WERI-Rb-1 (cell line): ENCODE measurements around the gene ITM2B.

Experiments
- DNase-seq: peaks from one replicate; pipeline ENCODE4 v3.0.0-alpha.2; 2020
- H3K27ac ChIP-seq: fragments of 250-450 bp; sonication (Bioruptor Pico); 2 replicates; pipeline ENCODE4 v1.5.1; 2020; ENCODE audit warnings: mild to moderate bottlenecking, moderate library complexity
- H3K27me3 ChIP-seq: fragments of 250-450 bp; sonication (Bioruptor Pico); 2 replicates; pipeline ENCODE4 v1.5.1; 2021; ENCODE audit warnings: mild to moderate bottlenecking, low read depth, moderate library complexity; ENCODE audit not compliant: insufficient read depth, severe bottlenecking
- H3K36me3 ChIP-seq: fragments of 250-450 bp; sonication (Bioruptor Pico); 2 replicates; pipeline ENCODE4 v1.5.1; 2020; ENCODE audit warnings: mild to moderate bottlenecking, moderate library complexity
- H3K4me3 ChIP-seq: 2 replicates; pipeline ENCODE4 v1.5.1; 2011; ENCODE audit warnings: low read depth, mild to moderate bottlenecking, control low read depth, low read length
- H3K9me3 ChIP-seq: fragments of 250-450 bp; sonication (Bioruptor Pico); 2 replicates; pipeline ENCODE4 v1.5.1; 2021; ENCODE audit warnings: mild to moderate bottlenecking, moderate library complexity; ENCODE audit not compliant: severe bottlenecking
- CTCF ChIP-seq: IDR thresholded peaks from 2 replicates; pipeline ENCODE4 v1.5.1; 2011; ENCODE audit warnings: low read depth, mild to moderate bottlenecking, control low read depth, inconsistent platforms, low read length

Gene ITM2B

DNA sequence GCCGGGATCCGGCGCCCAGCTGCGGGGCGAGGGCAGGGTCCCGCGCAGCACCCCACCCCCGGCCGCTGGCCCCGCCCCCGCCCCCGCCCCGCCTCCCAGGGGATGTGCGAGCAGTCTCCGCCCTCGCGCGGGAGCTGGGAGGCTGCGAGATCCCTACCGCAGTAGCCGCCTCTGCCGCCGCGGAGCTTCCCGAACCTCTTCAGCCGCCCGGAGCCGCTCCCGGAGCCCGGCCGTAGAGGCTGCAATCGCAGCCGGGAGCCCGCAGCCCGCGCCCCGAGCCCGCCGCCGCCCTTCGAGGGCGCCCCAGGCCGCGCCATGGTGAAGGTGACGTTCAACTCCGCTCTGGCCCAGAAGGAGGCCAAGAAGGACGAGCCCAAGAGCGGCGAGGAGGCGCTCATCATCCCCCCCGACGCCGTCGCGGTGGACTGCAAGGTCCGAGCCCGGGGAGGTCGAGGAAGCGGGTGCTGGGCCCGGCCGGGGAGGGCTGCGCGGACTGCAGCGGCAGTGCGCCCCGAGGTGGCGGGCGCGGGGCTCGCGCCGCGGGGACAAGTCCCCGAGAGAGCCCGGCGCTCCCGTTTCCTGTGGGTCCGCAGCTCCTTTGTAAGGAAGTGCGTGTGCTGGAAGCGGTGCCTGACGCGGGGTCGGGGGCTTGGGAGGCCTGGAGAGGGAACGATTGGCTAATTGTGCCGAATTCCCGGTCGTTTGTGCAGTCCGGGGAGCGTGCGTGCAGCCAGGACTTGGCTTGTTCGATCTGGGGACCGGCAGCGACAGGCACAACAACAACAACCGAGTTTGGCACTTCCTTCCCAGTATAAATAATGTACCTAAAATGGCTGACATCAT lies at the start of gene ITM2B:
Gene ITM2B (plus strand): TSS at position 161 of the 843 bp plus-strand sequence. CDS start 155 bp downstream, at position 316.
- H3K27me3 ChIP-seq = no peaks in the 10 kb centered on the region
- peak; percentile 45 for DNase-seq
- H3K9me3 ChIP-seq = no peaks in the 10 kb centered on the region
- H3K36me3 ChIP-seq = no peaks in the 10 kb centered on the region
- peak within 1 kb of the TSS; percentile 88 for H3K27ac ChIP-seq
- peak within 1 kb of the TSS; percentile 74 for H3K4me3 ChIP-seq
- TF ChIP-seq CTCF = peak; percentile 33; the same call in 1 of the 2 replicates

GRCh38 chr13:48184260-48184659 lies 48.7 kb upstream of the ITM2B start:
- no peak for TF ChIP-seq CTCF
- DNase-seq = no peak
- H3K27ac ChIP-seq = no peak overlapping the region
- H3K36me3 ChIP-seq = no peaks in the 10 kb centered on the region
- H3K4me3 ChIP-seq = no peak overlapping the region
- H3K27me3 ChIP-seq = no peaks in the 10 kb centered on the region
- H3K9me3 ChIP-seq = no peaks in the 10 kb centered on the region

GRCh38 chr13:48185018-48185417 lies 48.0 kb upstream of the ITM2B start:
- TF ChIP-seq CTCF = no peak
- Histone ChIP-seq H3K27ac (no peak overlapping the region), H3K36me3 (no peaks in the 10 kb centered on the region), H3K4me3 (no peak overlapping the region), H3K9me3 (no peaks in the 10 kb centered on the region), H3K27me3 (no peaks in the 10 kb centered on the region)
- no peak for DNase-seq

- DNase-seq = no peak
- H3K36me3 ChIP-seq = no peaks in the 10 kb centered on the region
- H3K27me3 ChIP-seq = no peaks in the 10 kb centered on the region
- no peak for TF ChIP-seq CTCF
- H3K4me3 ChIP-seq = no peak overlapping the region
- H3K9me3 ChIP-seq = no peaks in the 10 kb centered on the region
- no peak overlapping the region for H3K27ac ChIP-seq
Measured at GRCh38 chr13:48186722-48187121, 46.3 kb upstream of the ITM2B start.

- Histone ChIP-seq H3K9me3 (no peaks in the 10 kb centered on the region), H3K27me3 (no peaks in the 10 kb centered on the region), H3K36me3 (no peaks in the 10 kb centered on the region), H3K27ac (no peak overlapping the region), H3K4me3 (no peak overlapping the region)
- no peak for TF ChIP-seq CTCF
- DNase-seq = no peak
Measured at GRCh38 chr13:48188131-48188530, 44.9 kb upstream of the ITM2B start.

DNA sequence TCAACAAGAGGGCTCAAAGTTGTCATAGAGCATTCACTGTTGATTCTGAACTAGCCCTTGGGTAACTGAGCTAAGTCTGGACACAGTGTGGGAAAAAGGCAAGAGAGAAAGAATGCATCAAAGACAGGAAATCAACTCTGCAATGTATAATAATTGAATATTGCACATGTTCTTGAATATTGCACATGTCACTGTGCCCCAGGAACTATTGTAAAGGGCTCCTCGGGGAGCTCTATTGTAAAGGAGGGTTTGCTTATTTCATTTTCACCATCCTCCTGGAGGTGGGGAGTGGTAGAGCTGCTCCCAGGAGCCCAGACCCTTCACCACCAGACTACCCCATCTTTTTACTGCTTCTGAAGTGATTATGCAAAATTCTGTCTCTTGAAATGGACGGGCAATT lies 44.4 kb upstream of the ITM2B start:
- no peak for DNase-seq
- TF ChIP-seq CTCF = no peak

More for the DNA sequence above, 44.4 kb upstream of the ITM2B start:
- Histone ChIP-seq H3K4me3 (no peak overlapping the region), H3K9me3 (no peaks in the 10 kb centered on the region), H3K27me3 (no peaks in the 10 kb centered on the region), H3K27ac (no peak overlapping the region), H3K36me3 (no peaks in the 10 kb centered on the region)
